ENCODE results near the gene C8B. TPM values are rescaled to one million over a fixed set of nuclear protein-coding genes. Genes with fewer than 3 reads are reported as not detected.

Gene C8B
- total RNA-seq (2014; rRNA removed; shearing (Covaris generic)): not detected in 2 replicates
- not detected in 2 replicates for polyA plus RNA-seq (2014; cell fraction: nucleus; rRNA removed)

DNA sequence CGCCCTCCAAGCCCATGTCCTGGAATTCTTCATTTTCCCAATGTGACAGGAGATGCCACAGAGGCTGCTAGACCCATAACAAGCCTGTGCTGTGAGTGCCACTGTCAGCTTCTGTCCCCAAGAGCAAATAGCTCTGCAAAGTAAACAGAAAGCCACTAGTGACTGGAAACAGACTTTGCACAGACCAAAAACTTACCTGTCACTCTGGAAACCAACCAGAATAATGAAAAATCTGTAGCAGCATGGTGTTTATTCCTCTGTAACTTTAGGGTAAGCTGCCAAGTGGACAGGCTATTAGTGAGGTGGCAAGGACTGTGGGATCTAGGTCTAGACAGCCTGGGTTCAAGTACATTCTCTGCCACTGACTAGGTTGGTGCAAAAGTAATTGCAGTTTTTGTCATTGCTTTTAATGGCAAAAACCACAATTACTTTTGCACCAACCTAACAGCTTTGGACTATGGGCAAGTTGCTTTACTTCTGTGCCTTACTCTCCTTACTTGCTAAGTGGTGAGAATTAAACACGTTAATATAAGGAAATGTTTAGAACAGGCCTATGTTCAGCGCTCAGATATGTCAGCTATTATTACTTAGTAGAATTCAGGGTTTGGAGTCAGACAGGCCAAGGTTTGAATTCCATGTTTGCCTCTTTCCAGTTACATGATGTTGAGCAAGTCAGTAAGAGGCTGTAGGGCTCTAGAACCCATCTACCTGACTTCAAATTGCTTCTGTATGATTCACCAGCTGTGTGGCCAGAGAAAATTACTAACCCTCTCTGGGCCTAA lies at the start of gene C8B:
Gene C8B, minus strand, starts transcription at position 100 of the 782 bp plus-strand sequence. Its CDS starts 67 bp downstream, at position 33.
- no peak for DNase-seq (ENCODE audit: extremely low read depth, low read depth)

GRCh38 chr1:57015071-57015470 lies 49.3 kb upstream of the C8B start:
- DNase-seq (ENCODE audit: extremely low read depth, low read depth): no peak

GRCh38 chr1:57013522-57013921 lies 47.7 kb upstream of the C8B start:
- DNase-seq (ENCODE audit: extremely low read depth, low read depth): no peak

DNA sequence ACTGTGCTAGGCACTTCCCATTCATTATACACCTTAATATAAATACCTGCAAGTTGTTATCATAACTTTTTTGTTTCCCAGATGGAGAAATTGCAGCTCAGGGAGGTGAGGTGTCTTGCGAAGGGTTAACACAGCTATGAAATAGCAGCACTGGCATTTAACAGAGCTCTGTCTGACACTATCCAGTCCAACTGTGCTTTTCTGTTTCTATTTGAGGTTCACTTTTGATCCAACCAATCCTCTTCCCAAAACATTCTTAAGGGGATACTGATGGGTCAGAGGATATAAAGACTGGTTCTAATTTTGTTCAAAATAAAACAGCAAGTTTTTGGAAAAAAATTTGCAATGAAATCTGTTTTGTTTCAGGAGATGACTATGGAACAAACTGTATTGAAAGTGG lies 46.5 kb upstream of the C8B start:
- DNase-seq (ENCODE audit: extremely low read depth, low read depth): no peak

DNA sequence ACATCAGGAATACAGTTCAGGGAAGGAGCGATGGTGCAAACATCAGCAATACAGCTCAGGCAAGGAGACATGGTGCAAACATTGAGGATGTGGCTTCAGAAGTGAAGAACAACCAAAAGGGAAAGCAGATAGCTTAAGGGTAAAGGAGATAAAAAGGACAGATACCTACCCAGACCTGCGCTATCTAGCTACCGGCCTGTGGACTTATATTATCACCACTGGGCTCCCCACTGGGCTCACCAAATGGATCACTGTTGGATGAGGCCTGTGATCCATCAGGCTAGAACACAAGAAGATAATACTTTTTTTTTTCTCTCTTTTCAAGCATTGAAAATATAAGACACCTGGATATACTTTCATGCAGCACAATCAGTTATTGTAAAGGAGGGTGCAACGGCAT lies 44.7 kb upstream of the C8B start:
- DNase-seq (ENCODE audit: extremely low read depth, low read depth): no peak

GRCh38 chr1:57007948-57008347 lies 42.1 kb upstream of the C8B start:
- no peak for DNase-seq (ENCODE audit: extremely low read depth, low read depth)

DNA sequence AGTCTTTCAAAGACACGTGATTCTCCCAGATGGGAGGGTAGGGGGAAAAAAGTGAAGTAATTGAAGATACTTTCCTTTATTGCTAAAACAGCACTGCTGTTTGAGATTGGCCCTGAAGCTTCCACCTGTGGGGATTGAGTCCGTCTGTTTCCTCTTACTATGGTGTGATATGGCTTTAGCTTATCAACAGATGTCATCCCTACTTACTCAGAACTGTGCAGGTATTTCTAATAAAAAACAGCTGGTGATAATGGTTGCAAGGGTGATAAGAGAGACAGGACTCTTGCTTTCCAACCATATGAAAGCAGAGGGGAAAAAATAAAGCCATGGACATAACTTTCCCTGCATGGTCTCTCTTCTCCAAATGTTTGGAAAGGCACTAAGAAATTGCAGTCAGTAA lies 41.7 kb upstream of the C8B start:
- no peak for DNase-seq (ENCODE audit: extremely low read depth, low read depth)

- DNase-seq (ENCODE audit: extremely low read depth, low read depth): no peak
Measured at GRCh38 chr1:57003398-57004139, 37.8 kb upstream of the C8B start.

DNA sequence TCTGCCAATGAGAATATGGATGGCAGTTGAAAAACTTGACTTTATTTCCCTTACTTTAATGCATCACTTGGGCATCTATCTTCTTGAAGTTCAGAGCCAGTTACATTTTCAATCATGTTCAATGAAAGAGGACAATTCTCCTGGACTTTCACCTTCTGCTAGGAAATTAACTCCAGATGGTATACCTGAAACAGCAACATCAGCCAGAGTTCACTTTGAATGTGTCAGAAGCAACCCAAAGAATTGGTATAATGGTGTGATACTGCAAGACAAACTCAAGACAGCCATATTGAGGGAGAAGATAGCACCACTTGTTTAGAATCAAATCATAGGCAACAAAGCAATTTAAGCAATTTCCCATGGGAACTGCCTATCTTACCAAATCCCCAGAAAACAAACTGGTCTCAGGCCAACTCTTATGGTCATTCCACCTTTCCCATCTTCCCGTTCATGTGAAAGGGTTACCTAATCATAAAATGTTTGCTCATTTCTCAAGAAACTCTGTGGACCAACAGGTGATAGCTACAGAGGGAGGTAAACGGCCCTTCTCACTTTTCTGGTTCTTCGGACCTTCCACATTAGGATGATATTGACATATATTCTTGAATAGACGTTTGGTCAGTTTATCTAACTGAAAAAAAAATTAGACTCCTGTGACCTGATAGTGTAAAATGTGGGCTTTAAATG lies 29.7 kb upstream of the C8B start:
- no peak for DNase-seq (ENCODE audit: extremely low read depth, low read depth)

GRCh38 chr1:56993475-56993874 lies 27.7 kb upstream of the C8B start:
- DNase-seq (ENCODE audit: extremely low read depth, low read depth): no peak

DNA sequence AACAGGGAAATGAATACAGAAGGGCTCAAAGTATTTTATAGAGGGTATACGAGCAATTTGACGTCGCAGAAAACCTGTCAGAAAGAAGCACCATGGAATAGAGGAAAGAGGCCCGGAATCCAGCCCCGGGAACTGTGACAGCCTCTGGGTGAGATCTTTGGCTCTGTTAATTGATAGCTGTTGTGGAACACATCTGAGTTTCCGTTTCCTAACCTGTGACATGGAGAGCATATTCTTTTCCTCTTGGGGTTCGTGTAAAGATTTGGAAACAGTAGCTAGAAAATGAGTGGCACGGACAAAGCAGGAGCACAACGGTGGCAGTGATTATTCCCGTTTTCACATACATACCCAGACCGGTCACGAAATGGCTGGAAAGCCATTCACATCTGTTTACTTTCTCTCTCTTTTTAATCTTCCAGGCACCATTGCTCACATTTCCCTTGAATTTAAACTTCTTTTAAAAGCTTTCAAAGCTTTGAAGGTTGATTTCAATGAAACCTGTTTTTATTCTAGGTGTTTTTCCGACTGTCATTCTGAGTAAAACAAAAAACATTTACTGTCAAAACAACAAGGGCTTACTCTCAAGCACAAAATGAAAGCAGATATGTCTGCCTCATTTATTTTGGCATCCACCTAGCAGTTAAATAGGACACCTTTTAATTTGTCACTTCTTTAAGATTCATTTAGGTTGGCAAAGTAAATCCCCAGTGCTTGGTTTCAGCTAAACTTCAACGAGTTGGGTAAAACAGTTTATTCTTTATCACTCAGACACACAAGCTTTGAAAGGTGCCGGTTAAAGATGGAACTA lies 26.7 kb upstream of the C8B start:
- no peak for DNase-seq (ENCODE audit: extremely low read depth, low read depth)

DNA sequence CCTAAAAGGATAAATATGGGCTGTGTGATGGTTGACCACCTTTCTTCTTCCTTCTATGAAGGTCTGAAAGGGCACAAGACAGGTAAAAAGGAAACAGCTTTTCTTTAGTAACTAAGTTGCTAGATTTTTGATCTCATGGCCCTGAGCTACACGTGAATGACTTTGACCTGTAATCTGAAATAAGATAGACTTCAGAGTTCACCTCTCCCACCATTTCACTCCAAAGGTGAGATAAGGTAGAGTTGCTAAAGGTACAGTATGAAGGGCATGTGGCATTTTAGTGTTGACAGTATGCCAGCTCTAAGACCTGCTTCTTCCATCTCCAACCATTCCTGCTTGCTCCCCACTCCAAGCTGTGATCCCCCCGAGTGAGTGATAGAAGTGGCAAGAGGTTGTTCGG lies 25.8 kb upstream of the C8B start:
- DNase-seq (ENCODE audit: extremely low read depth, low read depth): no peak

- no peak for DNase-seq (ENCODE audit: extremely low read depth, low read depth)
Measured at GRCh38 chr1:56986397-56986796, 20.6 kb upstream of the C8B start.

DNA sequence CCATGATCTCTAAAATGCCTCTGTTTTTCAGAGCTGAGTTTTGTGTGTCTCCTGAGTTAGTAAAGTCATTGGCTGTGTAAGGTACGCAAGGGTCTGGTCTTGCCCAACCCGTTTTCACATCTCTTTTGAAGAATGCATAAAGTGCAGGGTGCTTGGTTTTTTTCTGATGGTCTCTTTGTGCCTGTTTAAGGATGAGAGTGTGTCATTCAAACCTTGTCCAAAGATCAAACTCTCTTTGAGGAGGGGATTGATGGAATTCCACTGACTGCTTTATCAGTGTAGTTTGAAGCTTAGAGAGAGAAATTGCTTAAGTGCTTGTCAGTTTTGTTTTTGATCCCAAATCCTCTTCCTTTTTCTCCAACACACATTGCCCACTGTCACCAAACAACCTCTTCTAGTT lies 20.0 kb upstream of the C8B start:
- no peak for DNase-seq (ENCODE audit: extremely low read depth, low read depth)

DNA sequence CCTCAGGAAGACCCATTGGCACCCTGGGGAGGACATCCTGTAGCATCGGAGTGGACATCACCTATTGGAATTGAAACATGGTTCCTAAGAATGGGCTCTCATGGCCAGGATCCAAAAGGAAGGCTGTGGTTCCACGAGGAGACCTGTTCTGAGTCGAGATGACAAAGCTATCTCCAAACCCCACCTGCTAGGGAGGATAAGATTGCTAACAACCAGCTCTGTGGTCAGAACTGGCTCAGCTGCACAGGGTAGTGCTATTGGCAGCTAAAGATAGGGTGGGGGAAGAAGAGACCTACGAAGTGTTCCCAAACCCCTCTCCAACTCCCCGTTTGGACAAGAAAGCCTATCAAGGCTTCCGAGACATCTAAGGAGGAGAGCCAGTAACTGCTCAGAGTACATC lies 17.7 kb upstream of the C8B start:
- DNase-seq (ENCODE audit: extremely low read depth, low read depth): no peak

- no peak for DNase-seq (ENCODE audit: extremely low read depth, low read depth)
Measured at GRCh38 chr1:56979986-56980755, 14.4 kb upstream of the C8B start.

- DNase-seq (ENCODE audit: extremely low read depth, low read depth): no peak
Measured at GRCh38 chr1:56978819-56979218, 13.0 kb upstream of the C8B start.

GRCh38 chr1:56977910-56978309 lies 12.1 kb upstream of the C8B start:
- DNase-seq (ENCODE audit: extremely low read depth, low read depth): no peak

DNA sequence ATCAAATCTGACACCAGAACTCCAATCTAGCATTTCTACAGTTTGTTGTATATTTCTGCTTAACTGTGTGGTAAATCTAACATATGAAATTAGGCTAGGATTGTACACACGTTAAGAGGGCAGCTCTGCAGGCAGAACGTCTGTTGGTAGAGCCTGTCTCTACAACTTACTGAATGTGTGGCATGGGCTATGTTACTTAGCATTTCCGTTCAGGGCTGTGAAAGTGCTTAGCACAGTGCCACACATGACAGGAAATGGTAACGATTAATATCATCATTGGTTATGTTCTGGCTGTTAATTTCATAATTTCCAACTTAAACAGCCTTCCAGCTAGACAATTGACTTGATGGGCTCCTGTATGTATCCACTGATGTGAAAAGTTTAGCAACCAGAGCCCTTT lies 9.6 kb upstream of the C8B start:
- no peak for DNase-seq (ENCODE audit: extremely low read depth, low read depth)

Data from NCI-H460 (cell line).